Progenitor cell of endocrine pancreas (in vitro differentiated cells): ENCODE measurements around the gene SMAD3. TPM values are rescaled to one million over a fixed set of nuclear protein-coding genes. Genes with fewer than 3 reads are reported as not detected.
A peak's percentile ranks its signal among the peaks of the same experiment; 100 is the strongest.

Experiments used
- DNase-seq: peaks from one replicate; pipeline ENCODE4 v3.0.0; 2021; ENCODE audit warnings: low spot score; ENCODE audit not compliant: unreplicated experiment
- H3K27ac Mint-ChIP-seq: 2 replicates; pipeline ENCODE4 v1.8.0; 2021; ENCODE audit warnings: mild to moderate bottlenecking, moderate library complexity, mixed read lengths
- H3K27me3 Mint-ChIP-seq: 2 replicates; pipeline ENCODE4 v1.8.0; 2021; ENCODE audit warnings: mixed read lengths
- H3K36me3 Mint-ChIP-seq: 2 replicates; pipeline ENCODE4 v1.8.0; 2022; ENCODE audit warnings: mixed read lengths; ENCODE audit not compliant: insufficient read depth
- H3K4me1 Mint-ChIP-seq: 2 replicates; pipeline ENCODE4 v1.8.0; 2021; ENCODE audit warnings: low read depth, mixed read lengths
- H3K4me3 Mint-ChIP-seq: 2 replicates; pipeline ENCODE4 v1.8.0; 2021; ENCODE audit warnings: low read depth, mild to moderate bottlenecking, moderate library complexity, mixed read lengths
- H3K9me3 Mint-ChIP-seq: 2 replicates; pipeline ENCODE4 v1.8.0; 2021; ENCODE audit warnings: low read depth, mixed read lengths
- total RNA-seq: library from RNA; stranded (reverse); gene quantifications from 2 replicates; pipeline ENCODE4 v1.2.1, GENCODE V29; 2021
- TF ChIP-seq, protein P1 (sequence below): fragments of 200-600 bp; sonication (generic); IDR thresholded peaks from one replicate; pipeline ENCODE4 v1.5.0; 2021; ENCODE audit warnings: antibody characterized with exemption, mild to moderate bottlenecking; ENCODE audit not compliant: unreplicated experiment

Gene SMAD3
- total RNA-seq, 1 donor from 2014 or later, result 51.3 TPM

DNA sequence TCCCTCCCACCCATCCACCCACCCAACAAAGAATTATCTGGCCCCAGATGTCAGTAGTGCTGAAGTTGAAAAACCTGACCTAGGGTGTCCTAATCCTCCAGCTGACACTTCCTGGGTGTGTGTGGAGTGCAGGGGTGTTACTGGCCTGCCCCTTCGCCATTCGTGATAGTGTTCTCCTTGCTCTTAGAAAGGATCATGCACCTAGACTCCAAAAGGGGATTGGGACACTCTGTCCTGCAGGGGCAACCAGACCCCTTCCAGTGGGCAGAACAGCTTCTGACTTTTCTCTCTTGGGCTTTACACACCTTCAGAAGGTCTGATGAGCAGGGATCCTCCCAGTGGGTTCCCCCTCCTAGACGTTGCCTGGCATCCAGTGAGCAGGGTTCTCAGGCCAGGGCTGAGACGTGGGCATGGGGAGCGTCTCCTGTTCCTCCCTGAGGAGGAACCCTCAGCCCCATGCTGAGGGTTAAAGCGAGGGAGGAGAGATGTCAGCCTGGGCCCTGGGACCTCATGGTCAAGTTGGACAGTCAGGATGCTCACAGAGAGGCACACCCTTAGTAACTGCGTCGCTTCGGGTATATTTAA is 114.1 kb downstream of the SMAD3 start:
- Mint-ChIP-seq H3K4me3 (no peak overlapping the region), H3K27ac (peak overlapping the region; percentile 49), H3K27me3 (no peaks in the 10 kb centered on the region), H3K4me1 (peaks cover 12% of the 10 kb centered on the region), H3K9me3 (no peaks in the 10 kb centered on the region), H3K36me3 (peaks cover 12% of the 10 kb centered on the region)
- TF ChIP-seq, protein P1, sequence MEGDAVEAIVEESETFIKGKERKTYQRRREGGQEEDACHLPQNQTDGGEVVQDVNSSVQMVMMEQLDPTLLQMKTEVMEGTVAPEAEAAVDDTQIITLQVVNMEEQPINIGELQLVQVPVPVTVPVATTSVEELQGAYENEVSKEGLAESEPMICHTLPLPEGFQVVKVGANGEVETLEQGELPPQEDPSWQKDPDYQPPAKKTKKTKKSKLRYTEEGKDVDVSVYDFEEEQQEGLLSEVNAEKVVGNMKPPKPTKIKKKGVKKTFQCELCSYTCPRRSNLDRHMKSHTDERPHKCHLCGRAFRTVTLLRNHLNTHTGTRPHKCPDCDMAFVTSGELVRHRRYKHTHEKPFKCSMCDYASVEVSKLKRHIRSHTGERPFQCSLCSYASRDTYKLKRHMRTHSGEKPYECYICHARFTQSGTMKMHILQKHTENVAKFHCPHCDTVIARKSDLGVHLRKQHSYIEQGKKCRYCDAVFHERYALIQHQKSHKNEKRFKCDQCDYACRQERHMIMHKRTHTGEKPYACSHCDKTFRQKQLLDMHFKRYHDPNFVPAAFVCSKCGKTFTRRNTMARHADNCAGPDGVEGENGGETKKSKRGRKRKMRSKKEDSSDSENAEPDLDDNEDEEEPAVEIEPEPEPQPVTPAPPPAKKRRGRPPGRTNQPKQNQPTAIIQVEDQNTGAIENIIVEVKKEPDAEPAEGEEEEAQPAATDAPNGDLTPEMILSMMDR, result no peak
- no peak for DNase-seq

DNA sequence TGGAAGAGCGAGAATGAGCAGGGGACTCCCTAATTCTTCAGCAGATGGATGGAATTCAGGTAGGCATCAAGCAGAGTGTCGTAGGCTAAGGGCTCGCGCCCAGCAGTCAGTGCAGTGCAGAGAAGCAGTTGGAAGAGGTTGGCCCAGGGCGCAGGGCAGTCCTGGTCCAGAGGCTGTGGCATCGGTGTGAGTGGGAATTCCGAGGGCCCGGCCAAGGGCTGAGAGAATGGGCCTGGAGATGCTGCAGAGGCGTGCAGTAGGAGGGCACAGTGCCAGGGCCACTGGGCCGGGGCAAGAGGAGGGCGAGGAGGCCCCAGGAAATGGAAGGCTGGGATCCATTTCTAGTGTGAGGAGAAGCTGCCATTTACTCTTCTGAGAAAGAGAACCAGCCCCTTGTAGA is 114.6 kb downstream of the SMAD3 start:
- H3K27ac Mint-ChIP-seq, result peak overlapping the region; percentile 75
- H3K4me3 Mint-ChIP-seq, result no peak overlapping the region
- TF ChIP-seq, protein P1, result no peak
- no peak for DNase-seq
- peaks cover 10% of the 10 kb centered on the region for H3K36me3 Mint-ChIP-seq
- H3K4me1 Mint-ChIP-seq, result peaks cover 12% of the 10 kb centered on the region
- no peaks in the 10 kb centered on the region for H3K27me3 Mint-ChIP-seq
- H3K9me3 Mint-ChIP-seq, result no peaks in the 10 kb centered on the region

DNA sequence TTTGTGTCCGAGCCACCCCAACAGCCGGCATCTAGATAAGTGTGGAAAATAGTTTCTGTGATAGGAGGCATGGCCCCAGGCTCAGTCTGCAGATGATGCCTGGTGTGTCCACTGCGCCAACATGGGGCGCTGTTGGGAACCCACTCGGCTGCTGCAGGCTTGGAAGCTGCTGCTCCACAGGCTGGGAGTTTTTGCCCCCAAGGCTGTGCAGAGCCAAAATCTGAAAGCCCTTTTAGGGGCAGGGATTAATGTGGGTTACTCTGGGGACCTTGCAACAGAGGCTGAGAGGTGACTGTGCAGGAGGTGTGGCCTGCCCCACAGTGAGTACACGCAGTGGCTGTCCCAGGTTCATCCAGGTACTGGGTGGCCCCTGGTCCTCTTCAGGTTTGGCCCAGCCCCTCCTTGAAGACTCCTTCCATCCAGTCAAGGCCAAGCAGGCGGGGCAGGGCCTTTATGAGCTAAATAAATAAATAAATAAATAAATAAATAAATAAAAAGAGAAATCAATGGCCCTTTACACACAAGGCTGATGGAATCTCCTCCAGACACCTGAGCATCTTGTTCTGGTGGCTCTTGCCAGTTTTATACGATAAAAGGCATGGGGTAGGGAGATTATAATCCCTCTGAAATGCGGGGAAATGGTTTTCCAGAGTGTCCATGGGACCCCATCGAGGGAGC is 115.3 kb downstream of the SMAD3 start:
- no peak overlapping the region for H3K4me3 Mint-ChIP-seq
- H3K27ac Mint-ChIP-seq, result no peak overlapping the region

DNA sequence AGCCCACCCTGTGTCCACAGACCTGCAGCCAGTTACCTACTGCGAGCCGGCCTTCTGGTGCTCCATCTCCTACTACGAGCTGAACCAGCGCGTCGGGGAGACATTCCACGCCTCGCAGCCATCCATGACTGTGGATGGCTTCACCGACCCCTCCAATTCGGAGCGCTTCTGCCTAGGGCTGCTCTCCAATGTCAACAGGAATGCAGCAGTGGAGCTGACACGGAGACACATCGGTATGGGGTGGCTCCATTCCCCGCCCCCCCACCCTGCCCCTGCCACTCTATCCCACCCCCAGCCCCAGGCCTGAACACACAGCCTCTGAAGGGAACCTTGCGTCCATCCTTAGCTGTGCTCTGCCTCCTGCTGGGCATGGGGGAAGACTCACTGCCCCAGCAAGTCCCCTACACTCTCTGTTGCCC is 115.8 kb downstream of the SMAD3 start:
- Mint-ChIP-seq H3K4me3 (no peak overlapping the region), H3K27ac (no peak overlapping the region), H3K36me3 (peaks cover 10% of the 10 kb centered on the region), H3K27me3 (no peaks in the 10 kb centered on the region), H3K9me3 (no peaks in the 10 kb centered on the region), H3K4me1 (peaks cover 12% of the 10 kb centered on the region)
- TF ChIP-seq, protein P1, result no peak
- DNase-seq, result no peak

More for the DNA sequence above, 115.3 kb downstream of the SMAD3 start:
- peaks cover 10% of the 10 kb centered on the region for H3K36me3 Mint-ChIP-seq
- TF ChIP-seq, protein P1, result peak; percentile 12
- H3K9me3 Mint-ChIP-seq, result no peaks in the 10 kb centered on the region
- no peak for DNase-seq
- H3K4me1 Mint-ChIP-seq, result peaks cover 12% of the 10 kb centered on the region
- H3K27me3 Mint-ChIP-seq, result no peaks in the 10 kb centered on the region

DNA sequence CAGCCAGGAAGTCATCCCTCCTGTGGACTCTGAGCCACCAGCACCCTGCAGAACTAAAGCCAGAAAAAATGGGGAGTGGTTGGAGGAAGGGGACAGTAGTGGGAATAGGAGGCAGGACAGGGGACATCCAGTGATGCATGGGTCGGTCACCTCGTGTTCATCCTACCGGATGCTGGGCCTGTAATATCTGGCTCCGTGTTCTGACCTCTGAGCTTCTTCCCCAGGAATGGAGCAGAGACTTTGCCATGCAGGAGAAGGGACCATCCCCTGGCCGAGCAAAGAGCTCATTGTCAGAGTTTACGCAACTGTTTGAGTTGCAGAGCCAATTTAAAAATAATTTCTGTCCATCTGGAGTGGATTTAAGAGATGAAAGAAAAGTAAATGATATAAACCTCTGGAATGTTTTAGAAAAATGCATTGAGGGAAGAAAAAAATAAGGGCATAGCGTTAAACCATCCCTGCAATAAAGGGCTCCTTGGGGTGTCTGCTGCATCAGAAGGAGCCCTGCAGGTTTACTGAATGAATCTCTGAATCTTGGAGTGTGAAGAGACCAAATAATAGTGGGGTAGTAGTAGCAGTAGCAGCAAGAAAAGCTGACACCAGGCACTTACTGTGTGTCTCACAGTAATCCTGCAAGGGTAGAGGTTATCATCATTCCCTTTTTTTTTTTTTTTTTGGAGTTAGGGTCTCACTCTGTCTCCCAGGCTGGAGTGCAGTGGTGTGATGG is 118.2 kb downstream of the SMAD3 start:
- no peak for DNase-seq
- H3K27ac Mint-ChIP-seq, result no peak overlapping the region
- H3K9me3 Mint-ChIP-seq, result no peaks in the 10 kb centered on the region
- peaks cover 14% of the 10 kb centered on the region for H3K36me3 Mint-ChIP-seq
- no peaks in the 10 kb centered on the region for H3K27me3 Mint-ChIP-seq
- H3K4me3 Mint-ChIP-seq, result no peak overlapping the region
- peaks cover 2% of the 10 kb centered on the region for H3K4me1 Mint-ChIP-seq
- TF ChIP-seq, protein P1, result no peak
